Activated CD8-positive, alpha-beta memory T cell treated with anti-CD3 and anti-CD28 coated beads, Interleukin-2, amount 50 U/mL, for 48 hours (primary cell): Measurements from ENCODE around the gene KIAA0825.
A peak's percentile ranks its signal among the peaks of the same experiment; 100 is the strongest.

Experiments used
- DNase-seq: peaks from one replicate; pipeline ENCODE4 v3.0.0-alpha.2; 2020

KIAA0825 gene, protein sequence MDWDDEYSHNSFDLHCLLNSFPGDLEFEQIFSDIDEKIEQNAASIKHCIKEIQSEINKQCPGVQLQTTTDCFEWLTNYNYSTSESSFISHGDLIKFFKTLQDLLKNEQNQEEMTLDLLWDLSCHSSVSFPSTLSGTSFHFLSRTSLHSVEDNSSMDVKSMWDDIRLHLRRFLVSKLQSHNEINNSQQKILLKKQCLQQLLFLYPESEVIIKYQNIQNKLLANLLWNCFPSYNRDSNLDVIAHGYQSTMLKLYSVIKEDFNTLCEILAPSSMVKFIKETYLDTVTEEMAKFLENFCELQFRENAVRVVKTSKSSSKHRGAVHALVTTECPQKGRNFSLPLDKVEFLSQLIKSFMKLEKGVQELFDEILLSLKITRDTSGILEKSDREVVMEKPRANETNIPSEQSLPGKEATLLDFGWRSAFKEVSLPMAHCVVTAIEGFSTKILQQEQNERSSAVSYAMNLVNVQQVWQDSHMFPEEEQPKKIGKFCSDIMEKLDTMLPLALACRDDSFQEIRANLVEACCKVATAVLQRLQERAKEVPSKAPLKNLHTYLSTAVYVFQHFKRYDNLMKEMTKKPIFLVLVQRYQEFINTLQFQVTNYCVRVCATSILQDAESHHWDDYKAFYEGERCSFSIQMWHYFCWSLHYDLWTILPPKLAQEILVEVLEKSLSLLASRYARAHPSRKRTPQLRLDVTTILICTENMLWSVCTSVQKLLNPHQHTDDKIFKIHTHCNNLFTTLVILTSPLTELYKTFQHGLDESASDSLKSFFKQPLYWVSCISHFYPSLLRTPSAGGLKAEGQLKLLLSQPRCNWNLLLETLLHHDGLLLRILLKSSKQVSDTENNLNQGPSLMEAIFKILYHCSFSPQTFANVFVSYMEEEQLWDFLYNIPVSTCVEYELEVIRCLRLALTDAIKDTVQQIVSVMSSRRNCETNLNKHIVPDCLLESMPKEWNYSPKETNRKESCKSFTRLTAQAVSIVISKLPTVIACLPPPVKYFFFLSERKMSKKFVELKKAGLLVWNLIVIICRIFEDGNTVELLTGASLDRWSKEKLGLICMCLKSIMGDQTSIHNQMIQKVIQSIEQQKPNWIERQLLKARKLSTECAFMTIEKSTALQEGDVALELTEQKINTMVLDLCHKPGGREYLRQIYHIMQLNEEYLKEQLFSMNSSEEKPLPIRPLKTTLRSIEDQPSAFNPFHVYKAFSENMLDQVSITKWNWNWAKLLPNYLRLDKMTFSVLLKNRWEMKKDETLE (N-terminal part only)

GRCh38 chr5:94618493-94619328, at the start of gene KIAA0825, which contains the start of gene SLF1:
TSS of gene KIAA0825 (minus strand) at chr5:94618604. CDS start at chr5:94537126, 81,478 bp downstream.
TSS of gene SLF1 (plus strand) at chr5:94618669. CDS start at chr5:94628811, 10,142 bp downstream.
- peak; percentile 92 for DNase-seq

GRCh38 chr5:94667937-94668336, 49.5 kb upstream of the KIAA0825 start:
- DNase-seq, result no peak

GRCh38 chr5:94661086-94661485, 42.7 kb upstream of the KIAA0825 start:
- no peak for DNase-seq

GRCh38 chr5:94660506-94660905, 42.1 kb upstream of the KIAA0825 start:
- DNase-seq, result no peak

GRCh38 chr5:94658272-94658671, 39.9 kb upstream of the KIAA0825 start:
- no peak for DNase-seq

GRCh38 chr5:94649874-94650273, 31.5 kb upstream of the KIAA0825 start:
- no peak for DNase-seq

DNA sequence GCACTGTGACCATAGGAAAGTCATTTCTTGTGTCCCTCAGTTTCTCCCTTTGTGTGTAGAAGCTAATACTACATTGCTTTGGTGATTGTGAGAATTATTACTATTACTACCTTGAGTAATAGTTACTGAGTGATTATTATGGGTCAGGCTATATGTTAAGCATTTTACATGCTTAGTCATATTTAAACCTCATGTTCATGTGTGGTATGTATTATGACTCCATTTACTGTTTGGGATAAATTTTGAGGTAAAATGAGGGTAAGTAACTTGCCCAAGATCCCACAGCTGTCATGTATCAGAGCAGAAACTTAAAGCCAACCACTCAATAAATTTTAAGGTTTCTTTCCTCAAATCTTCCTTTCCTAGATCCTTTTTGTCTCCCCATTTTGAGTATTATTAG, 28.4 kb upstream of the KIAA0825 start:
- no peak for DNase-seq

DNA sequence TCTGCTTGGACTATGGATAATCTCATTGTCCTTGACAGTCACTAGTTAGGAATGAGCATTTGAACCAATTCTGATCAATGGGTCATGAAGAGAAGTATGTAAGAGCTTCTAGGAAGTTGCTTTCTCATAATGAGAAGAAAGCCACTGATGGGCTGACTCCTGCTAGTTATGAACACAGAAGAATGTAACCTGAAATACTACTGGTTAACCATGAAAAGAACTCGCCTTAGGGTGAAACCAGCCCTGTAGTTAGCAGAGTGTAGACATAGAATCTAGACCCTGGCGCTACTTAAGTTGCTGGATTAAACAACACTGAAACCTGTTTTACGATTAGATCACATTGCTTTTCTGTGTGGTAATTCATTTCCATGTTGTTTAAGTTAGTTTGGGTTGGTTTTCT, 26.6 kb upstream of the KIAA0825 start:
- no peak for DNase-seq

DNA sequence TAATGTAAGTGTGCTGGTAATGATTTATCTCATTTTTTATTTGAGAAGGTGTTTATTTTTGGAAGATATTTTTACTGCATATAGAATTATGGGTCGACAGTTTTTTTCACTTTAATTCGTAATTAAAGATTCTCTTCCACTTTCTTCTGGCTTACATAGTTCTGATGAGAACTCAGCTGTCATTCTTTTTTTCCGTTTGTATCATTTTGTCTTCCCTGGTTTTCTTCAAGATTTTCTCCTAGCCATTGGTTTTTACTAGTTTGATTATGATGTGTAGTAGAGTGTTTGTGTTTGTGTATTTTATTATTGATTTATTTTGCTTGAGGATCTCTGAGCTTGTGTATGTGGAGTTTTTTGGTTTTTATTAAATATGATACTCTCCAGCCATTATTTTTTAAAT, 21.8 kb upstream of the KIAA0825 start:
- no peak for DNase-seq

GRCh38 chr5:94632024-94632423, 13.6 kb upstream of the KIAA0825 start:
- no peak for DNase-seq

DNA sequence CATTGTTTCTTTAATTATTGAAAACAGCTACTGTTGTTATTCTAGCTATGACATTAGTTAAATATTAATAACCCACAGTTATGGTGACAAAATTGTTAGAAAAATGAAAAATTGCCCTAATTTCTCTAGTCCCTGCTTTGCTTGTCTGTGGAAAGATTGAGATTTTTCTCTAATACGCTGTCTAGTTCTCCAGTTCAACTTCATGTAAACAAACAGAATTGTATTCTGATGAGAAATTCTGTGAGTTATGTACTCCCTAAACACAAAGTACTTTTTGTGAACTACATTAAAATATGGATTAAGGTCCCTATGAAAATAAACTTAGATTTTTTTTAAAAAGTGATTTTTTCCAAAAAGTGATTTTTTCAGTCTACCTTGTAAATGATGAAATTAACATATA, 8.8 kb upstream of the KIAA0825 start:
- DNase-seq, result no peak

- DNase-seq, result no peak
These were observed 5.5 kb upstream of the KIAA0825 start for GRCh38 chr5:94623877-94624276.

- no peak for DNase-seq
These were observed 4.6 kb upstream of the KIAA0825 start for GRCh38 chr5:94623011-94623410.

DNA sequence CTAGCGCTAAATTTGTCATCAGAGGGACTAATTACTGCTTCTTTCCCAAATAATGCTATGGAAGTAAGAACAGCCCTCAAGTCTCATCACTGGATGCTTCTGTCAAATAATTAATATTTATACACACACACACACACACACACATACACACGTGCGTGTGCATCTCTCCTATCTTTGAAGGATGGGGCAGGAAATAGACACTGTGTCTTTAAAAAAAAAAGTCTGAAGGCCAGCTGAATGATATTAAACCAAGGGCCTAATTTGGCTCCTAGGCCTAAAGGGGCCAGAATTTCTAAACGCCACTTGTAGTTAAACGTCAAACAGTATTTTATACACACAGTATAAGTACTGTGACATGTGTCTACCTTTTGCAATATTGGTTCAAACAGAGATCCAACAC, 3.4 kb upstream of the KIAA0825 start:
- DNase-seq, result no peak

- DNase-seq, result no peak
These were observed 1.9 kb upstream of the KIAA0825 start for GRCh38 chr5:94620256-94620655.

DNA sequence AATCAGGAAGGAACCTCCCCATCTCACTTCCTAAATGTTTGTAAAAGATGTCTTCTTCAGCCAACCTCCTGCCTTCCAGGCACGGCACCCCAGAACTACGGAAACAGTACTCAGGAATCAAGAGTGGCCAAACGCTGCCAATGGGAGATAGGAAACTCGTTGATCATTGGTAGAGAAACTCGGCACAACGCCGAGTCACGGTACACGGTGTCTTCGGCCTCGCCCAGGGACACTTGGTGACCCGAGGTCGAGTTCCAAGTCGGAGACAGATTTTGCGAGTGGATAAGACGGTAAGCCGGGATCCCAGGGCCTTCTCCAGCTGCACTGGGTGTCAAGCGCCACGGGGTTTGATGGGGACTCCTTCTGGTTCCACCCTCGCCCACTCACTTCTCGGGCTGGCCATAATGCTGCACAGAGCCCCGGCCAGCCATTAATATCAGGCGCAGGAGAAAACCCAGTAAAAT, 343 bp downstream of the KIAA0825 start:
- no peak for DNase-seq

GRCh38 chr5:94615862-94616261, 2.5 kb downstream of the KIAA0825 start:
- no peak for DNase-seq

GRCh38 chr5:94614156-94614805, 4.1 kb downstream of the KIAA0825 start:
- no peak for DNase-seq

DNA sequence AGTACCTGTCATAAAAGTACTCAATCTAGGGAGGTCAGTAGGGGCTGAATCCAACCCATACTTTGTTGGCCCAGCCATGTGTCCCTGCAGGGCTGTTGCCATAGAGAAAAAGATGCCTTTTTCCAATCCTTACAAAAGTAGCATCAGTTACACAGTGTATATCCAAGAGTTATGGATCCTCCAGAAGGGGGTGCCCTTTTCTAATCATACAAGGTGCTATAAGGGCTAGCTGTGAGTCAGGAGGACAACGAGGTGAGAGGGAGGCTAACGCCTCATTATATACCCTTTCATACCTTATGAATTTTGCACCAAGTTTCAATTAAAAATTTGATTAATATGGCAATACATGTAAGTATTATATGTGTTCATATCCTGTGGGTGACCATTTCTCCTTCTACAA, 4.8 kb downstream of the KIAA0825 start:
- DNase-seq, result no peak

GRCh38 chr5:94595281-94595840, 23.0 kb downstream of the KIAA0825 start:
- no peak for DNase-seq
